SK-N-SH (cell line): Measurements from ENCODE around the gene TRMU.

Experiments
- ELF1 ChIP-seq: IDR thresholded peaks from 2 replicates; pipeline ENCODE4 v1.4.0; 2012
- EP300 ChIP-seq, 2 experiments: IDR thresholded peaks; 2 replicates each; pipeline versions ENCODE4 v1.4.0 to v1.6.1; 2012; ENCODE audit warnings: borderline replicate concordance in 1 of 2, low read depth in 1 of 2, low read length in 1 of 2
- EZH2phosphoT487 ChIP-seq: fragments of 200-600 bp; sonication (generic); IDR thresholded peaks from 2 replicates; pipeline ENCODE4 v1.6.1; 2017; ENCODE audit warnings: low read depth, mixed run types, mild to moderate bottlenecking, antibody characterized with exemption, moderate library complexity, borderline replicate concordance
- MAX ChIP-seq: IDR thresholded peaks from 2 replicates; pipeline ENCODE4 v1.4.0; 2012; ENCODE audit warnings: low read depth
- RCOR1 ChIP-seq: fragments of 150-350 bp; IDR thresholded peaks from 2 replicates; pipeline ENCODE4 v1.6.1; 2017; ENCODE audit warnings: antibody characterized with exemption, low read length
- RFX5 ChIP-seq: IDR thresholded peaks from 2 replicates; pipeline ENCODE4 v1.6.1; 2012; ENCODE audit warnings: mild to moderate bottlenecking, improper control_type of control experiment, low read length
- TAF1 ChIP-seq: IDR thresholded peaks from 2 replicates; pipeline ENCODE4 v1.6.1; 2012; ENCODE audit warnings: low read depth, mild to moderate bottlenecking, low read length, moderate library complexity, borderline replicate concordance
- TF ChIP-seq, protein P1 (sequence below): fragments of 200-600 bp; sonication (generic); IDR thresholded peaks from 2 replicates; pipeline ENCODE4 v1.6.1; 2017; ENCODE audit warnings: antibody characterized with exemption, mild to moderate bottlenecking, moderate library complexity
- TF ChIP-seq, protein P2 (sequence below): fragments of 150-350 bp; IDR thresholded peaks from 2 replicates; pipeline ENCODE4 v1.6.1; 2017; ENCODE audit warnings: antibody characterized with exemption, low read length, low read depth, borderline replicate concordance

GRCh38 chr22:46290843-46291785, 44.4 kb upstream of the TRMU start:
- TF ChIP-seq EP300 (IDR thresholded peaks at IDR 0.05; ENCODE audit: borderline replicate concordance in 1 of 2, low read depth in 1 of 2, low read length in 1 of 2) = no peak
- no peak for TF ChIP-seq TAF1
- TF ChIP-seq, protein P1, sequence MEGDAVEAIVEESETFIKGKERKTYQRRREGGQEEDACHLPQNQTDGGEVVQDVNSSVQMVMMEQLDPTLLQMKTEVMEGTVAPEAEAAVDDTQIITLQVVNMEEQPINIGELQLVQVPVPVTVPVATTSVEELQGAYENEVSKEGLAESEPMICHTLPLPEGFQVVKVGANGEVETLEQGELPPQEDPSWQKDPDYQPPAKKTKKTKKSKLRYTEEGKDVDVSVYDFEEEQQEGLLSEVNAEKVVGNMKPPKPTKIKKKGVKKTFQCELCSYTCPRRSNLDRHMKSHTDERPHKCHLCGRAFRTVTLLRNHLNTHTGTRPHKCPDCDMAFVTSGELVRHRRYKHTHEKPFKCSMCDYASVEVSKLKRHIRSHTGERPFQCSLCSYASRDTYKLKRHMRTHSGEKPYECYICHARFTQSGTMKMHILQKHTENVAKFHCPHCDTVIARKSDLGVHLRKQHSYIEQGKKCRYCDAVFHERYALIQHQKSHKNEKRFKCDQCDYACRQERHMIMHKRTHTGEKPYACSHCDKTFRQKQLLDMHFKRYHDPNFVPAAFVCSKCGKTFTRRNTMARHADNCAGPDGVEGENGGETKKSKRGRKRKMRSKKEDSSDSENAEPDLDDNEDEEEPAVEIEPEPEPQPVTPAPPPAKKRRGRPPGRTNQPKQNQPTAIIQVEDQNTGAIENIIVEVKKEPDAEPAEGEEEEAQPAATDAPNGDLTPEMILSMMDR = no peak
- no peak for TF ChIP-seq RCOR1
- no peak for TF ChIP-seq RFX5
- no peak for TF ChIP-seq EZH2phosphoT487
- TF ChIP-seq ELF1 = no peak
- TF ChIP-seq, protein P2, sequence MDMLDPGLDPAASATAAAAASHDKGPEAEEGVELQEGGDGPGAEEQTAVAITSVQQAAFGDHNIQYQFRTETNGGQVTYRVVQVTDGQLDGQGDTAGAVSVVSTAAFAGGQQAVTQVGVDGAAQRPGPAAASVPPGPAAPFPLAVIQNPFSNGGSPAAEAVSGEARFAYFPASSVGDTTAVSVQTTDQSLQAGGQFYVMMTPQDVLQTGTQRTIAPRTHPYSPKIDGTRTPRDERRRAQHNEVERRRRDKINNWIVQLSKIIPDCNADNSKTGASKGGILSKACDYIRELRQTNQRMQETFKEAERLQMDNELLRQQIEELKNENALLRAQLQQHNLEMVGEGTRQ = no peak
- no peak for TF ChIP-seq MAX
